HG02852 (cell line): Measurements from ENCODE around the gene SYNE1.
"Not testable (repeated sequence)": the region's sequence is repeated elsewhere in the genome, so short reads cannot be mapped to it uniquely, and the experiment has no call there.

ENCODE experiments used
- ATAC-seq: cut with Tn5 transposase; IDR thresholded peaks from one replicate; pipeline ENCODE4 v1.9.1; 2021; ENCODE audit warnings: mild to moderate bottlenecking, moderate library complexity; ENCODE audit not compliant: unreplicated experiment

Gene SYNE1

GRCh38 chr6:152078001-152078400 lies 559.2 kb downstream of the SYNE1 start:
- no peak for ATAC-seq

GRCh38 chr6:152076242-152076641 lies 560.9 kb downstream of the SYNE1 start:
- not testable (repeated sequence) for ATAC-seq

- no peak for ATAC-seq
Observed at GRCh38 chr6:152071843-152072242, 565.3 kb downstream of the SYNE1 start.
